Sigmoid colon (tissue), 4 donors: Measurements from ENCODE around the gene LDHA.

Experiments used
- CTCF ChIP-seq, 4 experiments: fragments of 450-650 bp in 3 of 4; fragments of 200-600 bp in 1 of 4; IDR thresholded peaks; one replicate each; pipeline ENCODE4 v1.5.1; 2016 to 2019; ENCODE audit warnings: antibody characterized with exemption in 4 of 4, mild to moderate bottlenecking in 3 of 4, moderate library complexity in 2 of 4
- EP300 ChIP-seq, 4 donors: sonication (generic); formaldehyde crosslinking; IDR thresholded peaks; one replicate each; pipeline ENCODE4 v1.6.1; 2017; ENCODE audit warnings: antibody characterized with exemption in 4 of 4

GRCh38 chr11:18429332-18429731 is 35.0 kb downstream of the LDHA start:
- TF ChIP-seq CTCF (IDR thresholded peaks at IDR 0.05) (no peak), EP300 (IDR thresholded peaks at IDR 0.05) (no peak)
